ENCODE results near the gene WEE1. TPM values are rescaled to one million over a fixed set of nuclear protein-coding genes. Genes with fewer than 3 reads are reported as not detected.
A peak's percentile ranks its signal among the peaks of the same experiment; 100 is the strongest.

Gene WEE1
- polyA plus RNA-seq, 2 donors, result 16.2 to 18.3 TPM

DNA sequence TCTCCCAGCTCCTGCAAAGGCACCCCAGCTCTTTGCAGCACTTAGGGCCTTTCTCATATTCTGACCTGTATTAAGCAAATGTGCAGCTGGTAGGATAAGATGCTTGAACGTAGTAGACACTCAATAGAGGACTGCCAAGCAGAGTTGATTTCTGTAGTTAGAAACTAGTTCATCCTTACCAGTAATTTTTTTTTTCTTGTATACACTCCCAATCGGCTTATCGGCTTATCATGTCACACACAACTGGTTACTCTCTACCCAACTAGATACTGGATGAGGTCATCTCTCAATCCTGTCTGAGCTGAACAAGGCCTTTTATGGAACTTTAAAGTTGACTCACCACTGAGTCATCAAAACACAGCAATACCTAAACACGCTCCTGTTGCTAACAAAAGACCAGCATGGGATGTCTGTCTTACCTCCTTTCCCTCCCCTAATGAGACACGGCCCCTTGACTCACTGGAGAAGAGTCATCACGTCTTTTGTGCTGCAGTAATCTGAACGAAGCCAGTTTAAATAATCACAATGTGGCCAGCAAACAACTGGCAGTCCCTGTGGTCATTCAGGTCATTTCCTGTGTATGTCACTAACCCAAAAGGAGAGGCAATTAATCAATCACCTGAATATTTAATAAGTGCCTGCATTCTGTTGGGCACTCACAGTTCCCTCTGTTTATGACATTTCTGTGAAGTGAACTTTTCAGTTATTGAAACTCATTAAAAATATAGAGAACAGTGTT is 7.5 kb upstream of the WEE1 start:
- Histone ChIP-seq H3K9me3 (ENCODE audit: control insufficient read depth in 2 of 2, insufficient read depth in 1 of 2, low read depth in 1 of 2, low read length in 1 of 2) (no peaks in the 10 kb centered on the region), H3K36me3 (ENCODE audit: control insufficient read depth in 2 of 2, insufficient read depth in 2 of 2, low read length in 1 of 2) (no peaks in the 10 kb centered on the region), H3K27ac (ENCODE audit: low read depth in 2 of 2, low read length in 1 of 2) (peak overlapping the region; percentile 89 to 94), H3K27me3 (ENCODE audit: control insufficient read depth in 1 of 2, insufficient read depth in 2 of 2, low read length in 2 of 2) (no peaks in the 10 kb centered on the region), H3K4me3 (ENCODE audit: low read depth in 1 of 2, low read length in 2 of 2) (no peak overlapping the region), H3K4me1 (ENCODE audit: control insufficient read depth in 2 of 2, insufficient read depth in 2 of 2, low read length in 1 of 2) (no peaks in the 10 kb centered on the region)
- WGBS, 2 donors, result 7 to 17% methylated on average over 7 of the region's 7 CpGs

DNA sequence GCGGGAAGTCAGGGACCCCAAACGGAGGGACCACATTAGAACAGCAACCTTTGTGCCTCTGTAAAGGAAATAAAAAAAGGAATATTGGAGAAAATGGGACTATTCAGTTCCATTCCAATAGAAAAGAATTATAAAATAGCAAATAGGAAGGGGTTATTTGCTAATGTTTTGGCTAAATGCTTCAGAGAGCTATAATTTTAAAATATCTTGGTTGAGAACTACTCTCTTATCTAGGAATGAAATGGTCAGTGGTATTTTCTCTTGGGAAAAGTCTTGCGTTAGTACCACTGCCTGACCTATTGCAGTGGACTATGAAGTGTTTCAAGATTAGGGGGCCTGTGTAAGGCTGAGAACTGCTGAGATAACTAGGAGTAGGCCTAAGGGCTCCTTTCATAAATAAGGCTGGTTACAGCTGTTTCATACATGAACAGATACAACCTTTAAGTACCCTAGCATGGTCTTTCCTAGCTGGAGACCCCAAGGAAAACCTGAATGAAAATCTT is 6.9 kb upstream of the WEE1 start:
- no peaks in the 10 kb centered on the region for H3K4me1 ChIP-seq (ENCODE audit: control insufficient read depth in 2 of 2, insufficient read depth in 2 of 2, low read length in 1 of 2)
- H3K27ac ChIP-seq (ENCODE audit: low read depth in 2 of 2, low read length in 1 of 2), result peak overlapping the region; percentile 78 to 89
- H3K9me3 ChIP-seq (ENCODE audit: control insufficient read depth in 2 of 2, insufficient read depth in 1 of 2, low read depth in 1 of 2, low read length in 1 of 2), result no peaks in the 10 kb centered on the region
- WGBS, 2 donors, result 75 to 89% methylated on average over 3 of the region's 3 CpGs
- H3K4me3 ChIP-seq (ENCODE audit: low read depth in 1 of 2, low read length in 2 of 2), result no peak overlapping the region
- H3K36me3 ChIP-seq (ENCODE audit: control insufficient read depth in 2 of 2, insufficient read depth in 2 of 2, low read length in 1 of 2), result no peaks in the 10 kb centered on the region
- no peaks in the 10 kb centered on the region for H3K27me3 ChIP-seq (ENCODE audit: control insufficient read depth in 1 of 2, insufficient read depth in 2 of 2, low read length in 2 of 2)

DNA sequence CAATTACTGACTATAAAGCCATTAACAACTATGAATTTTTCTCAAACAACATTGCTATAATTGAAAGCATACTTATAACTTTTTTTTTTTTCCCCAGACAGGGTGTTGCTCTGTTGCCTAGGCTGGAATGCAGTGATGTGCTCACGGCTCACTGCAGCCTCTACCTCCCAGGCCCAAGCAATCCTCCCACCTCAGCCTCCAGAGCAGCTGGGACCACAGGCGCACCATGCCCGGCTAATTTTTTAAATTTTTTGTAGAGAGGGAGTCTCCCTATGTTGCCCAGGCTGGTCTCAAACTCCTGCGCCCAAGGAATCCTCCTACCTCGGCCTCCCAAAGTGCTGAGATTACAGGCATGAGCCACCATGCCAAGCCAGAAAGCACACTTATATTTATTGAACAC is 6.1 kb upstream of the WEE1 start:
- Histone ChIP-seq H3K36me3 (ENCODE audit: control insufficient read depth in 2 of 2, insufficient read depth in 2 of 2, low read length in 1 of 2) (no peaks in the 10 kb centered on the region), H3K4me3 (ENCODE audit: low read depth in 1 of 2, low read length in 2 of 2) (no peak overlapping the region), H3K9me3 (ENCODE audit: control insufficient read depth in 2 of 2, insufficient read depth in 1 of 2, low read depth in 1 of 2, low read length in 1 of 2) (no peaks in the 10 kb centered on the region), H3K27ac (ENCODE audit: low read depth in 2 of 2, low read length in 1 of 2) (peak overlapping the region; percentile 80 to 95), H3K27me3 (ENCODE audit: control insufficient read depth in 1 of 2, insufficient read depth in 2 of 2, low read length in 2 of 2) (no peaks in the 10 kb centered on the region), H3K4me1 (ENCODE audit: control insufficient read depth in 2 of 2, insufficient read depth in 2 of 2, low read length in 1 of 2) (no peaks in the 10 kb centered on the region)
- WGBS, 2 donors, result 91 to 95% methylated on average over 5 of the region's 5 CpGs

DNA sequence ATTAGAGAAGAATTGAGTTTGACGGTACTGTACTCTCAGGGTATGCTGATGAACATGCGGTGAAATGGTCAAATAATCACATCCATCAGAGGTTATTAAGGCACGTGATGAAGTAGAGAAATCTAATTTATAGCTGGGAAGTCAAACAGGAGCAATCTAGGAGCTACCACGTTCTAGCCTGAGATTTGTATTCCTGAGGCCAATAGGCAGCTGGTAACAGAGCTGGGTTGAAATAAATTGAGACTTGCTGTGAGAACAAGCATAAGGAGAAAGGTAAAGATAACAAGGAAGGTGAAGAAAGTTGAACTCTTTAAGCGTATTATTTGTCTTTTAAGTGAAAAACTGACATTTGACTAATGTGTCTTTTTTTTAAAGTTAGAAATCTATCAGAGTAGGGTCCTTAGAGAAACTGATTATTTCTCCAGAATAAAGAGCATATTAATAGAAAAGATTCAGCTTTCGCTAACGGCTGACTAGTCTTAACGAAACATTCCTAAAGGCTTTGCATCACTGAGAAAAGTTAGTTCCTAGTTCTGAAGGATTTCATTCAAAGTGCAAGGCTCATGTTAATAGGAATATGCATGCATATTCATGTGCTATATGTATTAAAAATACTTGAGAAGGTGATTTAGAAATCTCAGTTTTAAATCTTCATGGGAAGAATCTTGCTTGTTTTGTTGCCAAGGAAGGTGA is 5.2 kb upstream of the WEE1 start:
- no peaks in the 10 kb centered on the region for H3K9me3 ChIP-seq (ENCODE audit: control insufficient read depth in 2 of 2, insufficient read depth in 1 of 2, low read depth in 1 of 2, low read length in 1 of 2)
- H3K4me1 ChIP-seq (ENCODE audit: control insufficient read depth in 2 of 2, insufficient read depth in 2 of 2, low read length in 1 of 2), result no peaks in the 10 kb centered on the region
- WGBS, 2 donors, result 42 to 47% methylated on average over 8 of the region's 8 CpGs
- H3K27me3 ChIP-seq (ENCODE audit: control insufficient read depth in 1 of 2, insufficient read depth in 2 of 2, low read length in 2 of 2), result no peaks in the 10 kb centered on the region
- peak overlapping the region; percentile 80 to 95 for H3K27ac ChIP-seq (ENCODE audit: low read depth in 2 of 2, low read length in 1 of 2)
- no peaks in the 10 kb centered on the region for H3K36me3 ChIP-seq (ENCODE audit: control insufficient read depth in 2 of 2, insufficient read depth in 2 of 2, low read length in 1 of 2)
- H3K4me3 ChIP-seq (ENCODE audit: low read depth in 1 of 2, low read length in 2 of 2), result no peak overlapping the region

DNA sequence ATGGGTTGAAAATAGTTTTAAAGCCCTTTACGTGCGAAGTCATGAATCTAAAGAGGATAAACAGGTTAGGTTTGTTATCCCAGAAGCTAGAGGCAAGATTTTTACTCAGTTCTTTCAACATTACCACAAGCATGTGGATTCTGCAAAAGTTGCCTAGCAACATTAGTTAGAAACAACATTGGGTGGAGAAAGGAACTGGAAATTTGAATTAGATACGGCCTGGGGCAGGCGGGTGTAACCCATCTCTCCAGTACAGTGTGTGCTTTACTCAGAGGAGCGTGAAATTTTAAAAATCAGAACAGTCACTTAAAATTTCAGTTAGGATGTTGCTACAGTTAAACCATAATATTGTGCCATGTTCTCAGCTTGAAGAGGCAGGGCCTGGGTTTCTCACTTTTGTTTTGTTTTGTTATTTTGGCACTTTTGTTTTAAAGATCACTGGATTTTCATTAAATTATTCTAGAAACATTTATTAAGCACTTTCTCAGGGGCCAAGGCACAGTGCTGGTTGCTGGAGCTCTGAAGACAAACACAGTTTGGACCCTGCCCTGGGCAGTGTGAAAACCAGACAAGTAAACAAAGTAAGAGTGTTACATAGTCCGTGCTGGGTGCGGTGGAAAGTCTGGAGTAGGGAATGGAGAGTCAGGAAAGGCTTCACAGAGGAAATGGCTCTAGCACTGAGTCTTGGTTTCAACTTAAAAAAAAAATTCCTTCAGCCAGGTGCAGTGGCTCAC is 4.4 kb upstream of the WEE1 start:
- H3K36me3 ChIP-seq (ENCODE audit: control insufficient read depth in 2 of 2, insufficient read depth in 2 of 2, low read length in 1 of 2), result no peaks in the 10 kb centered on the region
- no peaks in the 10 kb centered on the region for H3K9me3 ChIP-seq (ENCODE audit: control insufficient read depth in 2 of 2, insufficient read depth in 1 of 2, low read depth in 1 of 2, low read length in 1 of 2)
- H3K27me3 ChIP-seq (ENCODE audit: control insufficient read depth in 1 of 2, insufficient read depth in 2 of 2, low read length in 2 of 2), result no peaks in the 10 kb centered on the region
- H3K4me1 ChIP-seq (ENCODE audit: control insufficient read depth in 2 of 2, insufficient read depth in 2 of 2, low read length in 1 of 2), result no peaks in the 10 kb centered on the region
- H3K27ac ChIP-seq (ENCODE audit: low read depth in 2 of 2, low read length in 1 of 2), result peak overlapping the region; percentile 95 to 98
- no peak overlapping the region for H3K4me3 ChIP-seq (ENCODE audit: low read depth in 1 of 2, low read length in 2 of 2)
- WGBS, 2 donors, result 12 to 13% methylated on average over 7 of the region's 7 CpGs

DNA sequence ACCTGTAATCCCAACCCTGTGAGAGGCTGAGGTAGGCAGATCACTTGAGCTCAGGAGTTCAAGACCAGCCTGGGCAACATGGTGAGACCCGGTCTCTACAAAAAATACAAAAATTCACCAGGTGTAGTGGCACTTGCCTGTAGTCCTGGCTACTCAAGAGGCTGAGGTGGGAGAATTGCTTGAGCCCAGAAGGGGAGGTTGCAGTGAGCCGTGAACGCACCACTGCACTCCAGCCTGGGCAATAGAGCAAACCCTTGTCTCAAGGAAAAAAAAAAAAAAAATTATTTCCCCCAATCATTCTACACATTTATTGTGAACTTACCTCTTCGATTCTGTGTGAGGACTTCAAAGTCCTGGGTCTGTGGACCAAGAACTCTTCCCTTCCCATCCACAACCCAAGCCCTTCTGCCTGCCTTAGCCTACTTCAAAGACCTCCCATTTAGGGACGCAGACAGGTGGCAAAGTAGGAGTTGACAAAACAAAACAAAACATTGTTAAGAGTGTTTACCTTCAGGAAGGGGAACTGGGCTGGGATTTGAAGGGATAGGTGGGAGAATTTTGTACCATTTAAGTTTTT is 3.8 kb upstream of the WEE1 start:
- WGBS, 2 donors, result 53 to 66% methylated on average over 5 of the region's 5 CpGs
- H3K36me3 ChIP-seq (ENCODE audit: control insufficient read depth in 2 of 2, insufficient read depth in 2 of 2, low read length in 1 of 2), result no peaks in the 10 kb centered on the region
- no peaks in the 10 kb centered on the region for H3K9me3 ChIP-seq (ENCODE audit: control insufficient read depth in 2 of 2, insufficient read depth in 1 of 2, low read depth in 1 of 2, low read length in 1 of 2)
- H3K4me1 ChIP-seq (ENCODE audit: control insufficient read depth in 2 of 2, insufficient read depth in 2 of 2, low read length in 1 of 2), result no peaks in the 10 kb centered on the region
- peak overlapping the region; percentile 95 to 98 for H3K27ac ChIP-seq (ENCODE audit: low read depth in 2 of 2, low read length in 1 of 2)
- H3K4me3 ChIP-seq (ENCODE audit: low read depth in 1 of 2, low read length in 2 of 2), result no peak overlapping the region
- H3K27me3 ChIP-seq (ENCODE audit: control insufficient read depth in 1 of 2, insufficient read depth in 2 of 2, low read length in 2 of 2), result no peaks in the 10 kb centered on the region

DNA sequence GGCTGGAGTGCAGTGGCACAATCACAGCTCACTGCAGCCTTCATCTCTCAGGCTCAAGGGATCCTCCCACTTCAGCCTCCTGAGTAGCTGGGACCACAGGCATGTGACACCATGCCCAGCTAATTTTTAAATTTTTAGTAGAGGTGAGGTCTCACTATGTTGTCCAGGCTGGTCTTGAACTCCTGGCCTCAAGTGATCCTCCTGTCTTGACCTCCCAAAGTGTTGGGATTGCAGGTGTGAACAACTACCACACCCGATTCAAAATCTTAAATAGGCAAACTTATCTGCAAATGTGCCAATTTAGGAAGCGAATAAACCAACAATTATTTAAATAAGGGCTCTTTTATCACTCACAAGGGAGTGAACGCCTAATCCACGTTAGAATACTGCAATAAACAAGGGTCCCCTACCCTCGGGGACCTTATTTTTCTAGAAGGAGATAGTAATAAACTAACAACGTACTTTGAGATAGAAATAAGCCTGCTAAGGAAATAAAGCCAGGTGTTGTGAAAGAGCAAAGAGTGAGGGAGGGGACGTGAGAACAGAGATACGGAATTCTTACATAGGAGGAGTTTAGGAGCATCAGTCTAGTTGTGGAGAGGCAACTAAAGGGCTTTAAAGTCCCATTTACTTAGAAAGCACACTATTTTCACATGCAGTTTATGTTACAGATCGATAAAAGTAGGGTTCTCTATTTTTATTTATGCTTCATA is 3.0 kb upstream of the WEE1 start:
- H3K9me3 ChIP-seq (ENCODE audit: control insufficient read depth in 2 of 2, insufficient read depth in 1 of 2, low read depth in 1 of 2, low read length in 1 of 2), result no peaks in the 10 kb centered on the region
- peaks cover 0 to 2% of the 10 kb centered on the region in 2 donors for H3K4me1 ChIP-seq (ENCODE audit: control insufficient read depth in 2 of 2, insufficient read depth in 2 of 2, low read length in 1 of 2)
- H3K4me3 ChIP-seq (ENCODE audit: low read depth in 1 of 2, low read length in 2 of 2), result no peak overlapping the region
- no peaks in the 10 kb centered on the region for H3K36me3 ChIP-seq (ENCODE audit: control insufficient read depth in 2 of 2, insufficient read depth in 2 of 2, low read length in 1 of 2)
- WGBS, 2 donors, result 68 to 77% methylated on average over 9 of the region's 9 CpGs
- no peaks in the 10 kb centered on the region for H3K27me3 ChIP-seq (ENCODE audit: control insufficient read depth in 1 of 2, insufficient read depth in 2 of 2, low read length in 2 of 2)
- peak overlapping the region; percentile 95 to 98 for H3K27ac ChIP-seq (ENCODE audit: low read depth in 2 of 2, low read length in 1 of 2)

DNA sequence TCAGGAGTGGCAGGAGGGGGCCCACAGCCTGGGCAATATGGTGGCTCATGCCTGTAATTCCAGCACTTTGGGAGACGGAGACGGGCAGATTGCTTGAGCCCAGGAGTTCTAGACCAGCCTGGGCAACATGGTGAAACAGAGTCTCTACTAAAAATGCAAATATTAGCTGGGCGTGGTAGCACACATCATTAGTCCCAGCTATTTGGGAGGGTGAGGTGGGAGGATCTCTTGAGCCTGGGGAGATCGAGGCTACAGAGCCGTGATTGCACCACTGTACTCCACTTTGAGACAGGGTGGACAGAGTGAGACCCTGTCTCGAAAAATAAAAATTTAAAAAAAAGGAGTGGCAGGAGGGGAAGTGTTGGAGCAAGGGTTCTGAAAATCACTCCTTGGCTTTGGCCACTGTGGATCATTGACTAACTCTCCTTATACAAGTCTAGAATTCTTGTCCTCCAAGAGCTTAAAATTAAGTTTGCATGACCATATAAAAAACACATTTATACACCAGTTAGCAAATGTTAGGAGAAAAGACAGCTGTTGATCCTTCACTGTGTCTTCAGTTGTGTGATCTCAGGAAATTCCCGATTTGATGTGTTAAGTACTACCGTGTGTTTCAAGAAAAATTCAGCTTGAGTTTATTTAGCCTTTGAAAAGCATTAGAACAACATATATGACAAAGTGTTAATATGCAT is 2.3 kb upstream of the WEE1 start:
- Histone ChIP-seq H3K27ac (ENCODE audit: low read depth in 2 of 2, low read length in 1 of 2) (peak overlapping the region; percentile 6 to 26), H3K4me3 (ENCODE audit: low read depth in 1 of 2, low read length in 2 of 2) (no peak overlapping the region), H3K27me3 (ENCODE audit: control insufficient read depth in 1 of 2, insufficient read depth in 2 of 2, low read length in 2 of 2) (no peaks in the 10 kb centered on the region), H3K4me1 (ENCODE audit: control insufficient read depth in 2 of 2, insufficient read depth in 2 of 2, low read length in 1 of 2) (peaks cover 0 to 2% of the 10 kb centered on the region in 2 donors), H3K36me3 (ENCODE audit: control insufficient read depth in 2 of 2, insufficient read depth in 2 of 2, low read length in 1 of 2) (no peaks in the 10 kb centered on the region), H3K9me3 (ENCODE audit: control insufficient read depth in 2 of 2, insufficient read depth in 1 of 2, low read depth in 1 of 2, low read length in 1 of 2) (no peaks in the 10 kb centered on the region)
- WGBS, 2 donors, result 74 to 78% methylated on average over 8 of the region's 8 CpGs

All from esophagus (tissue), 2 donors.